Thoracic aorta (tissue), 2 donors: ENCODE data around the gene PKD2L2. TPM values are rescaled to one million over a fixed set of nuclear protein-coding genes. Genes with fewer than 3 reads are reported as not detected.
"Not testable (repeated sequence)": the region's sequence is repeated elsewhere in the genome, so short reads cannot be mapped to it uniquely, and the experiment has no call there.

Source experiments
- ATAC-seq: fragments of 150-250 bp; one replicate; pipeline ENCODE4 v1.8.0; 2017; ENCODE audit warnings: low read depth; ENCODE audit not compliant: insufficient number of reproducible peaks, low FRiP score
- DNase-seq: peaks from one replicate; pipeline ENCODE4 v3.0.0-alpha.2; 2020; ENCODE audit warnings: low spot score
- H3K27ac ChIP-seq, 2 donors: fragments of 200-600 bp; sonication (generic); 1 replicate in 1 of 2; 2 replicates in 1 of 2; pipeline ENCODE4 v1.5.1; 2016; ENCODE audit warnings: mild to moderate bottlenecking in 2 of 2, moderate library complexity in 2 of 2
- H3K27me3 ChIP-seq: fragments of 200-600 bp; sonication (generic); replicated peaks from 2 replicates; pipeline ENCODE4 v1.6.0; 2016; ENCODE audit warnings: mild to moderate bottlenecking; ENCODE audit not compliant: insufficient read depth
- H3K36me3 ChIP-seq: fragments of 200-600 bp; sonication (generic); one replicate; pipeline ENCODE4 v1.5.1; 2016
- H3K4me1 ChIP-seq, 2 donors: fragments of 200-600 bp; sonication (generic); 1 replicate in 1 of 2; 2 replicates in 1 of 2; pipeline versions ENCODE4 v1.5.1 to v1.6.0; 2016; ENCODE audit warnings: low read depth in 2 of 2, mild to moderate bottlenecking in 1 of 2; ENCODE audit not compliant: control insufficient read depth in 1 of 2
- H3K4me3 ChIP-seq: fragments of 200-600 bp; sonication (generic); 2 replicates; pipeline ENCODE4 v1.5.1; 2016; ENCODE audit warnings: mild to moderate bottlenecking
- H3K9me3 ChIP-seq: fragments of 200-600 bp; sonication (generic); 2 replicates; pipeline ENCODE4 v1.5.1; 2016
- CTCF ChIP-seq: fragments of 200-600 bp; sonication (generic); IDR thresholded peaks from one replicate; pipeline ENCODE4 v1.5.1; 2019; ENCODE audit warnings: antibody characterized with exemption
- total RNA-seq, 2 donors: library from RNA; depleted of rRNA; stranded (reverse); fragments of >200 nt; gene quantifications; one replicate each; pipeline versions ENCODE4 v1.1.0 to v1.2.3, GENCODE V29; 2016

PKD2L2 gene
- total RNA-seq, 2 donors from 2014 or later = not detected

- Histone ChIP-seq H3K9me3 (no peaks in the 10 kb centered on the region), H3K27me3 (no peaks in the 10 kb centered on the region), H3K4me1 (peaks cover 8 to 37% of the 10 kb centered on the region in 2 donors), H3K36me3 (peaks cover 17% of the 10 kb centered on the region), H3K4me3 (no peak overlapping the region), H3K27ac (peak overlapping the region in 1 of 2 donors; percentile 20)
- DNase-seq (no peak), ATAC-seq (no peak)
- no peak for TF ChIP-seq CTCF
Observed at GRCh38 chr5:137935694-137936093, 46.4 kb downstream of the PKD2L2 start.

- H3K9me3 ChIP-seq = no peaks in the 10 kb centered on the region
- peaks cover 7 to 36% of the 10 kb centered on the region in 2 donors for H3K4me1 ChIP-seq
- DNase-seq (no peak), ATAC-seq (no peak)
- TF ChIP-seq CTCF = no peak
- H3K4me3 ChIP-seq = no peak overlapping the region
- no peak overlapping the region for H3K27ac ChIP-seq
- peaks cover 29% of the 10 kb centered on the region for H3K36me3 ChIP-seq
- H3K27me3 ChIP-seq = no peaks in the 10 kb centered on the region
Observed at GRCh38 chr5:137937994-137938750, 48.9 kb downstream of the PKD2L2 start.

GRCh38 chr5:137938751-137939143 is 49.5 kb downstream of the PKD2L2 start:
- Histone ChIP-seq H3K4me3 (no peak overlapping the region), H3K36me3 (peaks cover 29% of the 10 kb centered on the region), H3K27me3 (no peaks in the 10 kb centered on the region), H3K9me3 (no peaks in the 10 kb centered on the region), H3K27ac (no peak overlapping the region), H3K4me1 (peaks cover 1 to 30% of the 10 kb centered on the region in 2 donors)
- DNase-seq (no peak), ATAC-seq (no peak)
- no peak for TF ChIP-seq CTCF

GRCh38 chr5:137939331-137939730 is 50.1 kb downstream of the PKD2L2 start:
- Histone ChIP-seq H3K36me3 (peaks cover 32% of the 10 kb centered on the region), H3K27ac (no peak overlapping the region), H3K27me3 (no peaks in the 10 kb centered on the region), H3K4me1 (peaks cover 0 to 25% of the 10 kb centered on the region in 2 donors), H3K4me3 (no peak overlapping the region), H3K9me3 (no peaks in the 10 kb centered on the region)
- TF ChIP-seq CTCF = no peak
- DNase-seq (no peak), ATAC-seq (no peak)

GRCh38 chr5:137944280-137944679 is 55.0 kb downstream of the PKD2L2 start:
- not testable (repeated sequence) for ATAC-seq, DNase-seq, H3K9me3 ChIP-seq, H3K4me3 ChIP-seq, H3K27ac ChIP-seq, H3K27me3 ChIP-seq
- peaks cover 61% of the 10 kb centered on the region for H3K36me3 ChIP-seq
- peaks cover 0 to 13% of the 10 kb centered on the region in 2 donors for H3K4me1 ChIP-seq
